Iris pigment epithelial cell (primary cell): ENCODE results near the gene PRTN3.

Experiments used
- DNase-seq: peaks from one replicate; pipeline ENCODE4 v3.0.0-alpha.2; 2011; ENCODE audit warnings: low read depth

The PRTN3 gene

DNA sequence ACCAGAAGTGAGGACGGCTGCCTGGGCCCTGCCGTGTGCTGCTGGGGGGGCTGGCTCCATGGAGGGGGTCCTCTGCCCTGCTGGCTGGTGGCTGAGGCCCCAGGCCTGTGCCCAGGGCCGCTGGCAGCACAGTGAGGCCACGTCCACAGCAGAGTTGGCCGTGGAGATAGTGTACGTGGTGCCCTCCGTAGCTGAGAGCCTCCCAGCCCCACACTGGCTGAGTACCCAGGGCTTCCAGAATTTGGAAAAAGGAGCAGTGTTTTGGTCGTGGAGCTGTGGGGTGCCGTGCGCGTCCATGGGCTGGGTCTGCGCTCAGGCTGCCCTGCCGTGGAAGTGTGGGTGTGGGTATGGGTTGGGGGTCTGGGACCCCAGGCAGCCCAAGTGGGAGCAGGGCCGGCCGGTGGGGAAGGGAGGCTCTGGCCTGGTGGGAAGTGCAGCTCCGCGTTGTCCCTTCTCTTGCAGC lies 37.7 kb upstream of the PRTN3 start:
- no peak for DNase-seq

DNA sequence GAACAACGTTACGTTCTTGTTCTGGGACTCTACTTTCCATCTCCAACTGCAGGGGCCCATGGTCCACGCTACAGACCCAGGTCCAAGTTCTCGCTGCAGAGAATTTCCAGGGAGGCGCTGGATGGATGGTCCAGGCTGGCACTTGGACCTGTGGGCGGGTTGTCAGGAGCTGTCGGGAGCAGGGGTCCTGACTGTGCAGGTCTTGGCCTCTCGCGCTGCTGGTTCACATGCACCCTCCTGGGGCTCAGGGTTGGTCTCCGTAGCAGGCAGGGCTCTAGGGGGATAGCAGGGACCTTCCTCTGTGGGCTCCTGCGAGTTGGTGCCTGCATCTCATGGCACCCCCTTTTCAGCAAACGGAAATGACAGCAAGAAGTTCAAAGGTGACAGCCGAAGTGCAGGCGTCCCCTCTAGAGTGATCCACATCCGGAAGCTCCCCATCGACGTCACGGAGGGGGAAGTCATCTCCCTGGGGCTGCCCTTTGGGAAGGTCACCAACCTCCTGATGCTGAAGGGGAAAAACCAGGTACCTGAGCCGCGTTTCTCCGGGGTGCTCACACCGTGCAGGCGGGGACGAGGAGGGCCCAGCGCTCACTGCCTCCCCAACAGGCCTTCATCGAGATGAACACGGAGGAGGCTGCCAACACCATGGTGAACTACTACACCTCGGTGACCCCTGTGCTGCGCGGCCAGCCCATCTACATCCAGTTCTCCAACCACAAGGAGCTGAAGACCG lies 36.9 kb upstream of the PRTN3 start:
- DNase-seq = no peak

GRCh38 chr19:804419-805165 lies 36.2 kb upstream of the PRTN3 start:
- DNase-seq = no peak

DNA sequence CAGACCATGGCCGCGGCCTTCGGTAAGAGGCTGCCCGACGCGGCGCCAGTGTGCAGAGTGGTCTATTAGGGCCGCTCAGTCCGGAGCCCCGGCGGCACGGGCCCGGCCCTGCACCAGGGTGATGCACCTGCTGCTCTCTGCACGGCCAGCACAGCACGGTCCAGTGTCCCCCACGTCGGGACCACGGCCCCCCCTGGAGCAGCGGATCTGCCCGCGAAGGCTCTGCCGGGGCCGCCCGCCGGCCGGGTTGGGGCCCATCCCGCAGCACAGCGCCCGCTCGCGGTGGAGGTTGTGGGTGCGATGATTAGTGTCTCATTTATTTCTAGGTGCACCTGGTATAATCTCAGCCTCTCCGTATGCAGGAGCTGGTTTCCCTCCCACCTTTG lies 35.6 kb upstream of the PRTN3 start:
- DNase-seq = no peak

GRCh38 chr19:805600-806550 lies 34.9 kb upstream of the PRTN3 start:
- DNase-seq = no peak

DNA sequence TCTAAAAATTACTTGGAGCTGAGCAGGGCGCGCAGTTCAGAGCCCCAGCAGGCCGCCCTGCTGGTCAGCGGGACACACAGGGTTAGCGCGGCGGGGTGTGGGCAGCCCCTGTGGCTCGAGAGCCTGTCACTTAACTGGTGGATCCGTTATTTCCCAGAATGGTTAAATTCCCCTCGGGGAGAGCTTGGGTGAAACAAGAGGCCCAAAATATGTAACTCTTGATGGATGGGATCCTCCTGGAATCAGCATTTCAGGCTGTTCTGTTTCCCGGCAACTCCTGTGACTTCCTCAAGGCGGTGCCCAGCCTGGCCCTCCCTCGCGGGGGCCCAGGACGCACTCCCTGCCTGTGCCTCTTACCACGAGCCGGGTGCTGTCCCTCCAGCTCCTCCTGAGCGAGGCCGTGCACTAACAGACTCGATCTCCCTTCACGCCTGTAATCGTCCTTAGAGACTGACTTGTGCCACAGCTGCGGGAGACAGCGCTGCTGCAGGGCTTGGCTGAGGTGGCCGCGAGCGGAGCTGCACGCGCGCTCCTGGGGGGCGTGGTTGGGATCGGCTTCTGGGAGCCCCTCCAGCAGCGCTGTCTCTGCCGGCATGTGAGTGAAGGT lies 33.9 kb upstream of the PRTN3 start:
- no peak for DNase-seq

DNA sequence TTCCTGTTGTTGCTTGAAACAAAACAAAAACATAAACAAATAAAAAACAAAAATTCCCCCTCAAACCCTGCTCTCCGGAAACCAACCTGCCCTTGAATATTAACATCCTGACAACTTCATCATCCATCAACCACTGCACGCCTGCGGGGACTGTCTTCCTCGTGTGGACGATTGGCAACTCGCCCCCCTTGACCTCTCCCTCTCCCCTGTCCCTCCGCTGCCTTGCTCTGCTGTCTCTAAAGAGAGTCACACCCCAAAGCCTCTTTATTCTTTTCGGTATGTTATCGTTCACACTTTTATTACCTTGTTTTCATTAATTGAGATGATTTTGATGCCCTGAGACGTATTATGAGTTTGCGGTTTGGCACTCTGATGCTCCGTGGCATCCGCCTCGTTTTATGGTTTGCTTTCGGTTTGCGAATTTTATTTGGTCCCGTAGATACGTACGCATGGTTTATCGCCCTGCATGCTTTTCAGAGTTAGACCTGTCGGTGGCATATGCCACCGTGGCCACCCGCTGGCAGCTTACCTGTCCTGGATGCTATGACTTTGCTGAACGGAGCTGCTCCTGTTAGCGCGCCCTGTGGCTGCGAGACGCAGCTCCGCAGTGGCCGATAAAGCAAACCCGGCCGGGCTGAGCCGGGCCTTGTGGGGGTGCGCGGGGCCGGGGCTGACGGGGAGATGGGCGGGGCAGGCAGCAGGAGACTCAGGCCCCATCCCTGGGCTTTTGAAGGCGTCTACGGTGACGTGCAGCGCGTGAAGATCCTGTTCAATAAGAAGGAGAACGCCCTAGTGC lies 33.0 kb upstream of the PRTN3 start:
- no peak for DNase-seq

GRCh38 chr19:808423-808775 lies 32.4 kb upstream of the PRTN3 start:
- DNase-seq = no peak

DNA sequence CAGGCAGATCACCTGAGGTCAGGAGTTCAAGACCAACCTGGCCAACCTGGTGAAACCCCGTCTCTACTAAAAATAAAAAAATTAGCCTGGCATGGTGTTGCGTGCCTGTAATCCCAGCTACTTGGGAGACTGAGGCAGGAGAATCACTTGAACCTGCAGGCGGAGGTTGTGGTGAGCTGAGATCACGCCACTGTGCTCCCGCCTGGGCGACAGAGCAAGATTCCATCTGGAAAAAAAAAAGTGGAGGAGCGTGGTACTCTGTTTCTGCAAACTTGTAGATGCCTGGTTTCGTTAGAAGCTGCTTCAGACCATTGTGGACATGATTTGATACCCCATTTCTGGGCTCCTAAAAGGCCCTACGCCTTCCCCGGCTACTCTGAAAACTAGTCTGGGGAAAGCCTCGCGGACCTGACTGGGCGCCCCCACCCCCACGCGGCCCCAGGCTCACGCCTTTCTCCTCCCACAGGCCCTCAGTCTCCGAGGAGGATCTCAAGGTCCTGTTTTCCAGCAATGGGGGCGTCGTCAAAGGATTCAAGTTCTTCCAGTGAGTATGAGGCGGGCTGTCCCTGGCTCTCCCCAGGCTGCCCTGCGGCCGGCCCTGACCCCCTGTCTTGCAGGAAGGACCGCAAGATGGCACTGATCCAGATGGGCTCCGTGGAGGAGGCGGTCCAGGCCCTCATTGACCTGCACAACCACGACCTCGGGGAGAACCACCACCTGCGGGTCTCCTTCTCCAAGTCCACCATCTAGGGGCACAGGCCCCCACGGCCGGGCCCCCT lies 30.5 kb upstream of the PRTN3 start:
- no peak for DNase-seq

GRCh38 chr19:810883-811489 lies 29.8 kb upstream of the PRTN3 start:
- DNase-seq = no peak

GRCh38 chr19:811506-812048 lies 29.2 kb upstream of the PRTN3 start:
- DNase-seq = no peak

DNA sequence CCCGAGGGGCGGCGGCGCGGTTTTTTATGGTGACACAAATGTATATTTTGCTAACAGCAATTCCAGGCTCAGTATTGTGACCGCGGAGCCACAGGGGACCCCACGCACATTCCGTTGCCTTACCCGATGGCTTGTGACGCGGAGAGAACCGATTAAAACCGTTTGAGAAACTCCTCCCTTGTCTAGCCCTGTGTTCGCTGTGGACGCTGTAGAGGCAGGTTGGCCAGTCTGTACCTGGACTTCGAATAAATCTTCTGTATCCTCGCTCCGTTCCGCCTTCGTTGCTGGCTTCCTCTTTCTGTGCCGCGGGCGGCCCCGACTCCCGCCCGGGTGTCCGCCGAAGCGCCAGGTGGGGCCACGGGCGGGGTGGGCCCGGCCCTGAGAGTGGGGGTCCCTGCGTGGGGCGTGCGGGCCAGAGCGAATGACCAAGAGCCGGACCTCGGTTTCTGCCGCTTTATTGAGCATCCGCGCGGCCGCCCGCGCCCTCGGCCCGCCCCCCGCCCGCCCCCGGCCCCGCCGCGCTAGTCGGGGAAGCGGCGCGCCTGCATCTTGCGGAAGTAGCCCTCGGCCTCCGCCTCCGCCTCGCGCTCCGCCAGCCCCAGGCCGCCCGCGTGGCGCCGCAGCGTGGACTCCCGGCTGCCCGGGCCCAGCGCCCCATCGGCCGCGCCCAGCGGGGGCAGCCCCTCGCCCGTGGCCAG lies 28.6 kb upstream of the PRTN3 start:
- DNase-seq = no peak

DNA sequence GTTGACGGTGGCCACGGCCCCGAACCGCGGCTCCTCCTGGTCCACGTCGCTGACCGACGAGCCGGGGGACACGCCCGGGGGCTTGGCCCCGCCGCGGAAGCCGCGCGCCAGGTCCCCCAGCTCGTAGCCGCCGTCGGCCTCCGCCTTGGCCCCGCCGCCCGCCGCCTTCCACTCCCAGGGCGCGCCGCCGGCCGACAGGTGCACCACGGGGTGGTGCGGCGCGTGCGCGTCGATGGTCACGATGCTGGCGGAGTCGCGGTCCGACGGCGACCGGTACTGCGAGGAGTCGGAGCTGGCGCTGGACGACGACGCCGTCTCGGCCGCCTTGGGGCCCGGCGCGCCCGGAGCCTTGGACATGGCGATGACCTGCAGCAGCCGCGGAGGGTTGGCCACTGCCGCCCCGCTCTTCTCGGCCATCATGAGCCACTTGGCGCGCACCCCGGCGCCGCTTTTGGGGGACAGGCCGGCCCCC lies 28.0 kb upstream of the PRTN3 start:
- no peak for DNase-seq

DNA sequence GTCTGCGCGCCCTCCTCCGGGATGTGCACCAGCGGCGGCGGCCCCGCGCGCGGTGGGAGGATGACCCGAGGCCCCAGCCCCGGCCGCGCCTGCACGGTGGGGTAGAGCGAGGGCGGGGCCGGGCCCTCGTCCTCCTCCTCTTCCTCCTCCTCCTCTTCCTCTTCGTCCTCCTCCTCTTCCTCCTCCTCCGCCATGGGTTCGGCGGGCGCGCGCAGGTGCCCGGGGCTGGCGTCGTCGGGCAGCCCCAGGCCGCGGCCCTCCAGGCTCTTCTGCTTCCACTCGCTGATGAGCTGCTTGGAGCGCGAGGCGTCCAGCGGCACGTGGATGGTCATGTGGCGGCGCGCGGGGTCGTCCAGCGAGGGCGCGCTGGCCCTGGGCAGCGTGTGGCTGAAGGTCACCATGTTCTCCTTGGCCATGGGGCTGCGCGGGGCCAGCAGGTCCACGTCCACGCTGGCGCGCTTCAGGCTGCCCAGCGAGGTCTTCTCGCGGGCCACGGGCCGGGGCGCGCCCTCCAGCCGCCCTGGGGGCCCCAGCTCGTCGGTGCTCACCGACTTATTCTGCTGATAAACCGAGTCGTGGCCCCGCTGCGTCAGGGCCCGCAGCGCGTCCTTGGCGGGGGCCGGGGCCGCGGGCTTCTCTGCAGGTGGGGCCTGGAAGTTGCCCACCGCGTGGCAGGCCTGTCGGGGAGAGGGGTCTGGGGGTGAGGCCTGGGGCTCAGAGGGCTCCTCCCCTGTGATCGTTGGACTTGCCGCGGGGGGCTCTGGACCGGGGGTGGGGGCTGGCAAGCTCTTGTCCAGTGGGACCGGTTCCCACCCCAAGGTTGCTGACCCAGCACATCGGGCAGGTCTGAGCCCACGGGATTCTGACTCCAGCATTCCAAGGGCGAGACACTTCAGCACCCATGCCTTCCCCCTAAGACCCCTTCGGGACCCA lies 27.3 kb upstream of the PRTN3 start:
- no peak for DNase-seq

DNA sequence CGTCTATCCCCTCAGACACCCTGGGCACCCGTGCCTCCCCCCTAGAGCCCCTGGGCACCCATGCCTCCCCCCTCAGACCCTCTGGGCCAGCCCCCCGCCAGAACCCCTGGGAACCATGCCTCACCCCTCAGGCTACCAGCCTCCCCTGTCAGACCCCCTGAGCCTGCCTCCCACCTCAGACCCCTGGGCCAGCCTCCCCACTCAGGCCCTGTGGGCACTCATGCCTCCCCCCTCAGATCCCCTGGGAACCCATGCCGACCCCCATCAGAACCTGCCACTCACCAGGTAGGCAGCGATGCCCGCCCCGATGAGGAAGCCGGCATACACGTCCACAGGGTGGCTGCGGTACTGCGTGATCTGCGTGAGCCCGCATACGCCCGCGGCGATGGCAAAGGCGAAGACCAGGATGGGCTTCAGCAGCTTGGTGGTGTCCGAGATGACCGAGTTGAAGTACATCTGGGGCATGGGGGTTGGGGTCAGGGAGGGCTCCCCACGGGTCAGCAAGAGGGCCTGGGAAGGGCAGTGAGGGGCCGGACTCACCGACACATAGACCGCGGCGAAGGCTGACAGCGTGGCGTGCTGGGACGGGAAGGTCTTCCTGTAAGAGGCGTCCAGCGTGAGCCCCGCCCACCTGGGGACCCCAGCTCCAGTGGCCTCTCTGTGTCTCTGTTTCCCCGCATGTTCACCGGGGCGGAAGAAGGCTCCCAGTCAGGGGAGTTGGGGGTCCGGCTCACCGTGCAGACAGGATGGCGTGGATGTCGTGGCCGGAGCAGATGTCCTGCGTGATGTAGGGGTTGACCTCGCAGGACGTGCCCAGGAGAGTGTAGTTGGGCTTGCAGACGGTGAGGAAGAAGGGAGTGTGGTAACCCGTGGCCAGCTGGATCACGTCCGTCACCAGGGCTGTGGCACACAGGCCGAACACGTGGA lies 26.4 kb upstream of the PRTN3 start:
- DNase-seq = no peak

DNA sequence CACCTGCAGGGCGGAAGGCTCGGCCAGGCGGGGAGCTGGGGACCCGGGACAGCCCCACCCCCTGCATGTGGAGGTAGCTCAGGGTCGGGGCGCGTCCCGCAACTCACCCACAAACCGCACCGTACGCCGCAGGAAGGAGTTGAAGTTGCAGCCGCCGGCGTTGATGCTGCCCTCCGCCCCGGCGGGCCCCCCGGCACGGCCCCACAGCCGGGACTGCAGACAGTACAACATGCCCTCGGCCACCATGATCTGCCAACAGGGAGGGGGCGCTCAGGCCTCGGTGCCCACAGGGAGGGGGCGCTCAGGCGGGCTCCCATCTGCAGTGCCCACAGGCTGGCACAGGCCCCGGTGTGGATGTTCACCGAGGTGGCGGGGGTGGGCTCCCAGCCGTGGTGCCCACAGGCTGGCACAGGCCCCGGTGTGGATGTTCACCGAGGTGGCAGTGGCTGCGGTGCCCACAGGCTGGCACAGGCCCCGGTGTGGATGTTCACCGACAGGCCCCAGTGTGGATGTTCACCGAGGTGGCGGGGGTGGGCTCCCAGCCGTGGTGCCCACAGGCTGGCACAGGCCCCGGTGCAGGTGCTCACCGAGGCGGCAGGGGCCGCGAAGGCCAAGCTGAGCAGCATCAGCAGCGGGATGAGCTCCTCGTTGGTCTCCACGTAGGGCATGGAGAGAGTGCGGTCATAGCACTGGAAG lies 25.6 kb upstream of the PRTN3 start:
- DNase-seq = no peak
